GM13977 (cell line): ENCODE data around the gene GPR68.

Source experiments
- DNase-seq: peaks from one replicate; pipeline ENCODE4 v3.0.0; 2012; ENCODE audit warnings: low spot score
- CTCF ChIP-seq: IDR thresholded peaks from 2 replicates; pipeline ENCODE4 v1.5.1; 2012; ENCODE audit warnings: mild to moderate bottlenecking, control low read depth; ENCODE audit not compliant: insufficient read depth; ENCODE audit errors: extremely low read depth, missing control alignments
- in situ Hi-C: fragments of 300-500 bp; cut with MboI; formaldehyde crosslinking; loops from one replicate; pipeline ENCODE4 v1.12.0; 2022; ENCODE audit warnings: low sequenced_read_pairs, low pct_unique_long_range_greater_than_20kb, mixed read lengths, inconsistent platforms; ENCODE audit not compliant: unreplicated experiment

Gene GPR68

GRCh38 chr14:91232052-91232451 is 12.5 kb downstream of the GPR68 start:
- no peak for TF ChIP-seq CTCF
- in situ Hi-C loops = no loop called here
- no peak for DNase-seq

DNA sequence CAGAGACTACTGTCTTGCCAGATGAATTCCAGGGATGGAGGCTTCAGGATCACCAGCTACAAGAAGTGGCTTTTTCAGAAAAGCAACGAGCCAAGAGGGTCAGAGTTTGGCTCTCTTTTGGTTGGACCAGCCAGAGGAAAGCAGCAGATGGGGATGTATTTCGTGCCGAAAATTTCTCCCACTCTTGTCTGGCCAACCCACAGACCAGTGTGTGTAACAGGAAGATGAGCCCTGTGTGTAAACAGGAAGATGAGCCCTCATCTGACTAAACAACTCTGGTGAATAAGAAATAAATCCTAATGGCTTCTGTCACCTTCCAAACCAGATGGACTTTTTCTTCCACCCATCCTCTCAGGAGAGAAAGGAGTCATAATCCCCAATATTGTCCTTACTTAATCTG is 13.1 kb downstream of the GPR68 start:
- in situ Hi-C loops = no loop called here
- no peak for DNase-seq
- TF ChIP-seq CTCF = no peak

DNA sequence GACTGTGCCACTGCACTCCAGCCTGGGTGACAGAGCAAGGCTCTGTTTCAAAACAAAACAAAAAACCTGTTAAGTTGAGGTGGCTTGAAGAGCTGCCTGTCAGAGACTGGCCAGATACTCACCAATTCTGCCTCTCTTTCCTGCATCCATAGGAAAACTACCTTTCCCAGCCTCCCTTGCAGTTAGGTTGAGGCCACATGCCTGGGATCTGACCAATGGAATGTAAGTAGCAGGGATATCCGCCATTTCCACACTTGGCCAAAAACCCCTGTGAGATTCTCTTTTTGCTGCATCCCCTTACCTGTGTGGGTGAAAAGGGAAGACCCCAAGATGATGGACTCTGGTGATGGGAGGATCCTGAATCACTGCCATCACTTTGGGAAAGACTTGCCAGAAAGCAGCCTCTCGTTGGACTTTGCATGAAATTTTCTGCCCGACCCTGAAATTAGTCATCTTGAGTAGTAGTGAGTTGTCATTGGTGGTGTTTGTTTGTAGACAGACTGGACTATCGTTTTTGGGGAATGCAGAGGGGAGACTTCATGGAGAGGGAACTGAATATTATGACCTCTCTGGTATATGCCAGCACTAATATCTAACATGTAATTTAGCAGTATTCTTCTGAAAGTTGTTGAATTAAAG is 14.0 kb downstream of the GPR68 start:
- no peak for TF ChIP-seq CTCF
- in situ Hi-C loops = no loop called here
- DNase-seq = no peak

GRCh38 chr14:91229743-91230200 is 14.7 kb downstream of the GPR68 start:
- peak; percentile 83 for DNase-seq

GRCh38 chr14:91229005-91229382 is 15.5 kb downstream of the GPR68 start:
- no peak for DNase-seq
- in situ Hi-C loops = no loop called here
- no peak for TF ChIP-seq CTCF

More at GRCh38 chr14:91229743-91230200, 14.7 kb downstream of the GPR68 start:
- in situ Hi-C loops = no loop called here
- TF ChIP-seq CTCF = no peak

GRCh38 chr14:91228112-91229004 is 16.1 kb downstream of the GPR68 start:
- in situ Hi-C loops = no loop called here
- TF ChIP-seq CTCF = no peak
- peak; percentile 88 for DNase-seq
